OCI-LY3 (cell line): Measurements from ENCODE around the gene MAP1B.
A peak's percentile ranks its signal among the peaks of the same experiment; 100 is the strongest.

Experiments used
- H2AFZ ChIP-seq: fragments of 200-600, 300-600 bp; shearing (Covaris generic); 2 replicates; pipeline ENCODE4 v1.6.0; 2014; ENCODE audit warnings: antibody characterized with exemption, low read depth, low read length
- H3K27ac ChIP-seq: fragments of 200-600, 300-600 bp; sonication (generic); 2 replicates; pipeline ENCODE4 v1.5.1; 2014; ENCODE audit warnings: mild to moderate bottlenecking, low read length, moderate library complexity, mixed read lengths
- H3K27me3 ChIP-seq: fragments of 200-600, 300-600 bp; sonication (generic); 2 replicates; pipeline ENCODE4 v1.6.1; 2014; ENCODE audit warnings: low read depth, low read length, mixed read lengths
- H3K36me3 ChIP-seq: fragments of 200-600, 300-600 bp; sonication (generic); replicated peaks from 2 replicates; pipeline ENCODE3; 2014; ENCODE audit warnings: low read depth, low read length, mixed read lengths
- H3K4me1 ChIP-seq: fragments of 300-600, 200-600 bp; sonication (generic); 2 replicates; pipeline ENCODE4 v1.6.1; 2014; ENCODE audit warnings: low read length, mixed read lengths
- H3K4me2 ChIP-seq: fragments of 200-600, 300-600 bp; sonication (generic); 2 replicates; pipeline ENCODE4 v1.6.1; 2014; ENCODE audit warnings: low read length, mixed read lengths
- H3K4me3 ChIP-seq: fragments of 300-600, 200-600 bp; sonication (generic); 2 replicates; pipeline ENCODE4 v1.5.1; 2014; ENCODE audit warnings: antibody characterized with exemption, mild to moderate bottlenecking, low read length, moderate library complexity
- H3K79me2 ChIP-seq: fragments of 300-600, 200-600 bp; shearing (Covaris generic); 2 replicates; pipeline ENCODE4 v1.6.1; 2014; ENCODE audit warnings: mild to moderate bottlenecking, low read length, mixed read lengths
- H3K9ac ChIP-seq: fragments of 300-600, 200-600 bp; shearing (Covaris generic); 2 replicates; pipeline ENCODE4 v1.6.0; 2014; ENCODE audit warnings: mild to moderate bottlenecking, low read length, moderate library complexity
- H3K9me3 ChIP-seq: fragments of 200-600, 300-600 bp; shearing (Covaris generic); 2 replicates; pipeline ENCODE4 v1.6.1; 2014; ENCODE audit warnings: low read length, mixed read lengths; ENCODE audit not compliant: insufficient read depth
- H4K20me1 ChIP-seq: fragments of 200-600, 300-600 bp; sonication (generic); 2 replicates; pipeline ENCODE4 v1.6.1; 2016; ENCODE audit warnings: low read length, mixed read lengths; ENCODE audit not compliant: insufficient read depth
- EZH2phosphoT487 ChIP-seq: fragments of 200-600 bp; shearing (Covaris generic); IDR thresholded peaks from 2 replicates; pipeline ENCODE4 v1.6.1; 2018; ENCODE audit warnings: antibody characterized with exemption, mixed run types, low read depth
- TF ChIP-seq, protein P1 (sequence below): fragments of 200-600, 300-600 bp; sonication (generic); IDR thresholded peaks from 2 replicates; pipeline ENCODE4 v1.5.1; 2014; ENCODE audit warnings: antibody characterized with exemption, low read length, low read depth

The MAP1B gene

DNA sequence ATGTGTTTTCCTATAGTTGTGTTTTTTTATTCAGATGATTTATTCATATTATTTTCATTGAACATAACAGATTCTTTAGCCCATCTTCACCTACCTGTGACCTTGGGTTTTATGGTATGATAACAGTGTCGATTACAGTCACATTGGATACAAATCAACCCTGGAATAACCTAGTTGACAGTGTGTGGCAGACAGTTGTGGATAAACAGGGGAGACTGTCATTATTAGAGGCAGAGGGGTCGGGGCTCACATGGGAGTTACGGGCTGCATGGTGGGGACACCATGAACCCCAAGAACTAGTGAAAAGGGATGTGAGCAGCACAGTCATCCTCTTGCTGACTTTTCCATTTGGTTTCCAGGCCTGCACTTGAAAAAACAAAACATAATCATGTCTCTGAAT is 29.9 kb upstream of the MAP1B start:
- H3K4me2 ChIP-seq, result no peak overlapping the region
- no peaks in the 10 kb centered on the region for H4K20me1 ChIP-seq
- H3K4me1 ChIP-seq, result no peaks in the 10 kb centered on the region
- H3K4me3 ChIP-seq, result no peak overlapping the region
- TF ChIP-seq, protein P1, sequence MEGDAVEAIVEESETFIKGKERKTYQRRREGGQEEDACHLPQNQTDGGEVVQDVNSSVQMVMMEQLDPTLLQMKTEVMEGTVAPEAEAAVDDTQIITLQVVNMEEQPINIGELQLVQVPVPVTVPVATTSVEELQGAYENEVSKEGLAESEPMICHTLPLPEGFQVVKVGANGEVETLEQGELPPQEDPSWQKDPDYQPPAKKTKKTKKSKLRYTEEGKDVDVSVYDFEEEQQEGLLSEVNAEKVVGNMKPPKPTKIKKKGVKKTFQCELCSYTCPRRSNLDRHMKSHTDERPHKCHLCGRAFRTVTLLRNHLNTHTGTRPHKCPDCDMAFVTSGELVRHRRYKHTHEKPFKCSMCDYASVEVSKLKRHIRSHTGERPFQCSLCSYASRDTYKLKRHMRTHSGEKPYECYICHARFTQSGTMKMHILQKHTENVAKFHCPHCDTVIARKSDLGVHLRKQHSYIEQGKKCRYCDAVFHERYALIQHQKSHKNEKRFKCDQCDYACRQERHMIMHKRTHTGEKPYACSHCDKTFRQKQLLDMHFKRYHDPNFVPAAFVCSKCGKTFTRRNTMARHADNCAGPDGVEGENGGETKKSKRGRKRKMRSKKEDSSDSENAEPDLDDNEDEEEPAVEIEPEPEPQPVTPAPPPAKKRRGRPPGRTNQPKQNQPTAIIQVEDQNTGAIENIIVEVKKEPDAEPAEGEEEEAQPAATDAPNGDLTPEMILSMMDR, result no peak
- no peak for TF ChIP-seq EZH2phosphoT487
- H3K27ac ChIP-seq, result no peak overlapping the region
- no peaks in the 10 kb centered on the region for H3K9me3 ChIP-seq
- H3K9ac ChIP-seq, result no peak overlapping the region
- no peak overlapping the region for H2AFZ ChIP-seq
- no peaks in the 10 kb centered on the region for H3K79me2 ChIP-seq
- no peaks in the 10 kb centered on the region for H3K36me3 ChIP-seq
- H3K27me3 ChIP-seq, result no peaks in the 10 kb centered on the region

DNA sequence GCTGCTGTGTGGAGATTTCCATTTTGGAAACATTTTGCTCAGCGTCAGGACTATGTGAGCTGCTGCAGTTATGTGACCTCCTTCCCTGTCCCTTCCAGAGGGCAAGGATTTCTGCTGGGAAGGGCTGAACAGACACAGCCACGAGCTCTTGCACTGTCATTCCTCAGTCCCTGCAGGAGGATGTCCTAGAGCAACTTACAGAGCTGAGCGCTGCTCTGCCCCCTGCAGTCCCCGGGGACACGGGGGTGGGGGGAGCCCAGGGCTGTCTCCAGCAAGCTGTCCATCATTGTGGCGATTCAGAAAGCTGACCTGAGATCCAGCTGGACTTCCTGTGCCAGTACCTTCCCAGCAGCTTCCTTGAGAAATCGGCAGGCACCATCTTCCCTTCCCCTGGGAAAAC is 28.0 kb upstream of the MAP1B start:
- no peaks in the 10 kb centered on the region for H3K27me3 ChIP-seq
- H3K4me3 ChIP-seq, result no peak overlapping the region
- H3K9ac ChIP-seq, result no peak overlapping the region
- H3K36me3 ChIP-seq, result no peaks in the 10 kb centered on the region
- H2AFZ ChIP-seq, result no peak overlapping the region
- H3K9me3 ChIP-seq, result no peaks in the 10 kb centered on the region
- TF ChIP-seq, protein P1, result no peak
- TF ChIP-seq EZH2phosphoT487, result no peak
- H3K4me2 ChIP-seq, result 0 out of 2 replicates have a peak overlapping the region, but pooled peaks have one; percentile 4
- no peaks in the 10 kb centered on the region for H4K20me1 ChIP-seq
- H3K79me2 ChIP-seq, result no peaks in the 10 kb centered on the region
- no peak overlapping the region for H3K27ac ChIP-seq
- H3K4me1 ChIP-seq, result no peaks in the 10 kb centered on the region

DNA sequence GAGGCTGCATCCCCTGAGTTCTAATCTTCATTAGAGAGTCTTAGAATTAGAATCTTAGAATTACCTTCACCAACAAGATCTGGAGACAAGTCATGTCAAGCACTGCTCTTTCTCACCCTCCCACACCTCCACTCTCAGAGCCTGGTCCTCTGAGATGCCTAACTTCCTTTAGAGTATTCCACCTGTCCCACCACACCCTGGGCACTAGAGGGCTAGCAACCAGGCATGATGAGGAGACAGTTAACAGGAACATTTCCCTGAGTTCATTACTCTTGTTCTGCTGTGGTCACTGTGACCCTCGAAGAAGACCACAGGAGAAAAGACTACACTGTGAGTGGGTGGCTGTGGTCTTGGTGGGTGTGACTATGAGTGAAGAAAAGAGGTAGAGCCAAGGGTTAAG is 25.2 kb upstream of the MAP1B start:
- Histone ChIP-seq H3K4me1 (no peaks in the 10 kb centered on the region), H3K4me2 (no peak overlapping the region), H3K9me3 (no peaks in the 10 kb centered on the region), H3K36me3 (no peaks in the 10 kb centered on the region), H3K4me3 (no peak overlapping the region), H3K27ac (no peak overlapping the region), H2AFZ (no peak overlapping the region), H3K9ac (no peak overlapping the region), H3K79me2 (no peaks in the 10 kb centered on the region), H3K27me3 (no peaks in the 10 kb centered on the region), H4K20me1 (no peaks in the 10 kb centered on the region)
- TF ChIP-seq EZH2phosphoT487, result no peak
- TF ChIP-seq, protein P1, result no peak

DNA sequence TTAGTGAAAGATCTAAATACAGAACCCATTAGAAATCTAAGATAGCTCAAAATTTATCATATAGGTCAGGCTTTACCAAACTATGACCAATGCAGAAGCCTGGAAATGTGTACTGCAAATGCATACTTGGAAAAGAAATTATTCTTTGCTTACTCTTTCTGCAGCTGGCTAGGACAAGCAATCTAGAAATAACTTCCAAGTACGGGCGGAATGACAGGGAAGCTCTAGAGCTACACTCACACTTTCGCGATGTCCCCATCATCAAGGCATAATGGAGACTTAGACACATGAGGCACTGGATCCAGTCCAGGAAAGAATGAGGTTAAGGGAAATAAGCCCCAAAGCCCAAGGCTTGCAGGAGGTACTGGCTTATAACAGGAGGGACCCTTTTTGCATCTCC is 22.4 kb upstream of the MAP1B start:
- Histone ChIP-seq H3K4me2 (no peak overlapping the region), H3K4me3 (no peak overlapping the region), H3K79me2 (no peaks in the 10 kb centered on the region), H4K20me1 (no peaks in the 10 kb centered on the region), H3K9ac (no peak overlapping the region), H3K27me3 (no peaks in the 10 kb centered on the region), H3K27ac (no peak overlapping the region), H3K9me3 (no peaks in the 10 kb centered on the region), H3K36me3 (no peaks in the 10 kb centered on the region), H2AFZ (no peak overlapping the region), H3K4me1 (no peaks in the 10 kb centered on the region)
- TF ChIP-seq EZH2phosphoT487, result no peak
- TF ChIP-seq, protein P1, result no peak
